ENCODE results near the gene BCR. TPM values are rescaled to one million over a fixed set of nuclear protein-coding genes. Genes with fewer than 3 reads are reported as not detected.

BCR gene
- polyA plus RNA-seq, 1 experiment: 21.4 TPM

- Histone ChIP-seq H3K27ac (ENCODE audit: low read depth, low read length) (no peak overlapping the region), H3K4me3 (ENCODE audit: low read depth, low read length) (no peak overlapping the region), H3K9me3 (ENCODE audit: control insufficient read depth, insufficient read depth, low read length) (no peaks in the 10 kb centered on the region), H3K27me3 (ENCODE audit: control insufficient read depth, insufficient read depth, low read length) (no peaks in the 10 kb centered on the region)
- TF ChIP-seq CTCF (IDR thresholded peaks at IDR 0.05; ENCODE audit: low read depth, low read length): no peak
- DNase-seq (ENCODE audit: low read depth, low spot score): no peak
- POLR2A ChIA-PET: interaction anchor here (0.6 kb wide), 1 partner anchor 18 kb away, joined by 6 read pairs; no protein-coding TSS in a partner anchor
- CTCF ChIA-PET: interaction anchor here (0.5 to 2.8 kb wide), 7 partner anchors 9 to 66 kb away, joined by 3 to 12 read pairs (median 5); no protein-coding TSS in a partner anchor
These were observed 62.8 kb downstream of the BCR start for GRCh38 chr22:23243006-23243573.

- Histone ChIP-seq H3K9me3 (ENCODE audit: control insufficient read depth, insufficient read depth, low read length) (no peaks in the 10 kb centered on the region), H3K27me3 (ENCODE audit: control insufficient read depth, insufficient read depth, low read length) (no peaks in the 10 kb centered on the region), H3K27ac (ENCODE audit: low read depth, low read length) (no peak overlapping the region), H3K4me3 (ENCODE audit: low read depth, low read length) (no peak overlapping the region)
- TF ChIP-seq CTCF (IDR thresholded peaks at IDR 0.05; ENCODE audit: low read depth, low read length): no peak
- ChIA-PET CTCF (interaction anchor here (0.6 to 2.8 kb wide), 6 partner anchors 18 to 65 kb away, joined by 3 to 12 read pairs (median 4); no protein-coding TSS in a partner anchor), POLR2A (no interaction called here)
- DNase-seq (ENCODE audit: low read depth, low spot score): no peak
These were observed 63.8 kb downstream of the BCR start for GRCh38 chr22:23243859-23244689.

GRCh38 chr22:23244690-23245044 lies 64.4 kb downstream of the BCR start:
- Histone ChIP-seq H3K27ac (ENCODE audit: low read depth, low read length) (peak overlapping the region; percentile 3), H3K27me3 (ENCODE audit: control insufficient read depth, insufficient read depth, low read length) (no peaks in the 10 kb centered on the region), H3K4me3 (ENCODE audit: low read depth, low read length) (no peak overlapping the region), H3K9me3 (ENCODE audit: control insufficient read depth, insufficient read depth, low read length) (no peaks in the 10 kb centered on the region)
- CTCF ChIA-PET: interaction anchor here (0.6 kb wide), 1 partner anchor 61 kb away, joined by 3 read pairs; no protein-coding TSS in a partner anchor
- POLR2A ChIA-PET: no interaction called here
- no peak for DNase-seq (ENCODE audit: low read depth, low spot score)
- TF ChIP-seq CTCF (IDR thresholded peaks at IDR 0.05; ENCODE audit: low read depth, low read length): no peak

- Histone ChIP-seq H3K27me3 (ENCODE audit: control insufficient read depth, insufficient read depth, low read length) (no peaks in the 10 kb centered on the region), H3K4me3 (ENCODE audit: low read depth, low read length) (no peak overlapping the region), H3K9me3 (ENCODE audit: control insufficient read depth, insufficient read depth, low read length) (no peaks in the 10 kb centered on the region), H3K27ac (ENCODE audit: low read depth, low read length) (peak overlapping the region; percentile 21)
- ChIA-PET CTCF (interaction anchor here (0.6 kb wide), 1 partner anchor 62 kb away, joined by 3 read pairs; no protein-coding TSS in a partner anchor), POLR2A (no interaction called here)
- no peak for DNase-seq (ENCODE audit: low read depth, low spot score)
- no peak for TF ChIP-seq CTCF (IDR thresholded peaks at IDR 0.05; ENCODE audit: low read depth, low read length)
These were observed 64.9 kb downstream of the BCR start for GRCh38 chr22:23245045-23245798.
